ENCODE measurements around the gene MCMBP. TPM values are rescaled to one million over a fixed set of nuclear protein-coding genes. Genes with fewer than 3 reads are reported as not detected.

MCMBP gene
- total RNA-seq, 1 experiment from 2014 or later, result 87.1 TPM

DNA sequence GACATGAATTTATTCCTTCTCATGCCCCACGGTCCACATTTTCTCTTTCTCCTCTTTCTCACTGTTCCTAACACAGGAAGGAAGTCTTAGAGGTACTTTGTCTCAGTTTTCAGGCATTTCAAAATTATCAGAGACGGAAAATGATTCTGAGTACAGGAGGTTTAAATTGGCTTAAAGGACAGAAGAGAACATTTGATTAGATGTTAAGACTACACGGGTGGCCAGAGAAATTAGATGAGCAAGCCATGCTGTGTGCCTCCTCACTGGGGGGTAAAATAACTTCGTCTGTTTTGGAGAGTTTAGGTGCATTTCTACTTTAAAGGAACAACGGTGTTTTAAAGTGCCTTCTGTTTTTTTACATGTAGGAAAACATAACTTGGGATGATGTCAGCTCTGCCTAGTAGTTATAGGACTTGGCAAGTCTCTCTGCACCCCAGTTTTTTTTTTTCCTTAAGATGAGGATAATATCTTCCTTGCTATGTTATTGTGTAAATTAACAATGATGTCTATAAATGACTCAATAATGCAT, 66.9 kb downstream of the MCMBP start:
- WGBS (ENCODE audit: extremely low coverage, insufficient read length, low lambda C conversion rate), result no CpG with 5 or more reads among the region's 5 CpGs
- H3K4me1 ChIP-seq (ENCODE audit: insufficient read depth, low read length), result no peaks in the 10 kb centered on the region
- H3K27ac Mint-ChIP-seq, result peak overlapping the region in 1 of 3 experiments; percentile 13; a peak in 1 of 7 replicates
- H3K56ac ChIP-seq (ENCODE audit: insufficient read length, low read depth, low read length), result no peak overlapping the region
- H3K9ac ChIP-seq (ENCODE audit: extremely low read depth, insufficient read length, low read length), result no peak overlapping the region
- H3K23me2 ChIP-seq (ENCODE audit: insufficient read length, low read depth, low read length, poor library complexity, severe bottlenecking), result no peaks in the 10 kb centered on the region
- no peak overlapping the region for H2BK12ac ChIP-seq (ENCODE audit: insufficient read length, low read depth, low read length)
- no peaks in the 10 kb centered on the region for H3K27me3 ChIP-seq (ENCODE audit: insufficient read depth, low read length)
- H2BK5ac ChIP-seq (ENCODE audit: insufficient read length, low read length), result no peak overlapping the region
- no peak overlapping the region for H3T11ph ChIP-seq (ENCODE audit: low read length)
- H3K36me3 Mint-ChIP-seq (ENCODE audit: insufficient read depth in 1 of 3, low read depth in 3 of 3), result peaks cover 0 to 10% (median 7%) of the 10 kb centered on the region in 3 experiments; a peak in 4 of 7 replicates
- H3K14ac ChIP-seq (ENCODE audit: insufficient read depth, low read length), result no peak overlapping the region
- H3K4ac ChIP-seq (ENCODE audit: low read depth, low read length), result no peak overlapping the region
- no peak overlapping the region for H3K4me3 Mint-ChIP-seq
- no peak overlapping the region for H3K23ac ChIP-seq (ENCODE audit: insufficient read length, low read depth, low read length)
- no peak for DNase-seq
- H2BK120ac ChIP-seq (ENCODE audit: low read depth, low read length, poor library complexity, severe bottlenecking), result no peak overlapping the region
- no peak overlapping the region for H2AK5ac ChIP-seq (ENCODE audit: insufficient read length, low read length)
- H3K18ac ChIP-seq (ENCODE audit: insufficient read length, low read depth, low read length), result no peak overlapping the region
- H4K5ac ChIP-seq (ENCODE audit: insufficient read length, low read depth, low read length), result no peak overlapping the region
- no peak overlapping the region for H3K27ac ChIP-seq (ENCODE audit: insufficient read length, low read depth, low read length)
- no peaks in the 10 kb centered on the region for H3K9me3 Mint-ChIP-seq
- H4K8ac ChIP-seq (replicated peaks; ENCODE audit: insufficient read length, low read depth, low read length), result no peak overlapping the region
- H4K20me1 ChIP-seq (ENCODE audit: control insufficient read depth, insufficient read depth, insufficient read length), result no peaks in the 10 kb centered on the region
- H3K4me2 ChIP-seq (ENCODE audit: insufficient read depth, insufficient read length, low read length), result no peak overlapping the region
- no peak overlapping the region for H2AFZ ChIP-seq (ENCODE audit: low read length)
- no peak overlapping the region for H2BK15ac ChIP-seq (ENCODE audit: low read depth, low read length)
- no peaks in the 10 kb centered on the region for H3K4me1 Mint-ChIP-seq
- H3K27me3 Mint-ChIP-seq (ENCODE audit: low read depth), result no peaks in the 10 kb centered on the region
- TF ChIP-seq CTCF (conservative IDR thresholded peaks at IDR 0.05), result no peak
- H3K79me1 ChIP-seq (ENCODE audit: insufficient read depth, low read depth, low read length, poor library complexity, severe bottlenecking), result no peaks in the 10 kb centered on the region
- no peak overlapping the region for H2BK20ac ChIP-seq (ENCODE audit: low read depth, low read length, poor library complexity, severe bottlenecking)
- H4K91ac ChIP-seq (ENCODE audit: insufficient read length, low read depth, low read length), result no peak overlapping the region
- H3K9me3 ChIP-seq (ENCODE audit: control insufficient read depth, low read depth, low read length), result no peaks in the 10 kb centered on the region
- H3K79me2 ChIP-seq (ENCODE audit: insufficient read depth, low read length), result no peaks in the 10 kb centered on the region
